Testis (tissue), 3 donors: ENCODE data around the gene INPP4A. TPM values are rescaled to one million over a fixed set of nuclear protein-coding genes. Genes with fewer than 3 reads are reported as not detected.

Experiments used
- DNase-seq: peaks from one replicate; pipeline ENCODE4 v3.0.0-alpha.2; 2019
- H3K27ac ChIP-seq, 2 donors: fragments of 200-600 bp; sonication (generic); one replicate each; pipeline ENCODE4 v1.5.1; 2019
- H3K27me3 ChIP-seq: fragments of 200-600 bp; sonication (generic); one replicate; pipeline ENCODE4 v1.5.1; 2019
- H3K36me3 ChIP-seq: fragments of 200-600 bp; sonication (generic); one replicate; pipeline ENCODE4 v1.5.1; 2017; ENCODE audit warnings: low read depth; ENCODE audit errors: missing control alignments
- H3K4me1 ChIP-seq: fragments of 200-600 bp; sonication (generic); one replicate; pipeline ENCODE4 v1.5.1; 2019
- H3K4me3 ChIP-seq, 2 donors: fragments of 200-600 bp; sonication (generic); one replicate each; pipeline ENCODE4 v1.5.1; 2017 to 2019
- H3K9me3 ChIP-seq: fragments of 200-600 bp; sonication (generic); one replicate; pipeline ENCODE4 v1.5.1; 2017
- POLR2A ChIP-seq: fragments of 450-650 bp; IDR thresholded peaks from one replicate; pipeline ENCODE4 v1.6.1; 2017; ENCODE audit warnings: antibody characterized with exemption, mild to moderate bottlenecking, moderate library complexity
- WGBS, 2 donors: methylation state at CpG; one replicate each; pipeline ENCODE4 v1.1.5; 2018; 5-methylcytosine and 5-hydroxymethylcytosine counted together
- intact Hi-C: fragments of 100-400 bp; cut with DNase I; formaldehyde crosslinking; loops from one replicate; pipeline ENCODE4 v1.15.1; 2023; ENCODE audit warnings: low total_unique reads
- polyA plus RNA-seq: library from polyadenylated mRNA; stranded (reverse); fragments of 350-450 nt; fragmentation: Illumina TruSeq; extraction: RNeasy Lipid Tissue Mini Kit (QIAGEN cat#74804); gene quantifications from one replicate; pipeline ENCODE4 v1.2.3, GENCODE V29; 2014; ENCODE audit warnings: low read depth, low replicate concordance; ENCODE audit not compliant: insufficient read depth
- total RNA-seq, 2 donors: library from RNA; depleted of rRNA; stranded (reverse); fragments of >200 nt; gene quantifications; one replicate each; pipeline ENCODE4 v1.2.3, GENCODE V29; 2016
- TF ChIP-seq, protein P1 (sequence below), 3 experiments: fragments of 450-650 bp in 2 of 3; fragments of 200-600 bp in 1 of 3; sonication (generic) in 1 of 3; IDR thresholded peaks; one replicate each; pipeline ENCODE4 v1.5.1; 2016 to 2019; ENCODE audit warnings: antibody characterized with exemption in 3 of 3, mild to moderate bottlenecking in 2 of 3, moderate library complexity in 1 of 3

The INPP4A gene
- total and polyA plus RNA-seq, 3 donors from 2014 or later: 13.3 to 42.9 (median 35.6) TPM

DNA sequence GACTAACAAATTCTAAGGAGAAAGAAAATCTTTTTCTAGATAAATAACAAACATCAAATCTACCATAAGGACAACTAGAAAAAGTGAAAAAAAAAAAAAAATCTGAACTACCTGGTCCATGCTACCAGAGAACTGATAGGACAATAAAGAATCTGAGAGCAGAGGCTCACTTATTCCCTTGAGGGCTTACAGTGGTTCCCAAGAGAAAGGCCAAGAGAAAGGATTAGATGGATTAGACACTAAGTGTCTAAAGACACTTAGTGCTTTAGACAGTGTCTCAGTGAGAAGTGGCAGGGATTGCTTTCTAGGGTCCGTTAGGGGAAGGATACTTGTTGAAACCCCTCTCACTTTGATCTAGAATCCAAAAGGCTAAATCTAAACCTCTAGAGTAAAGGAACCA lies 85.5 kb downstream of the INPP4A start:
- H3K36me3 ChIP-seq: no peaks in the 10 kb centered on the region

DNA sequence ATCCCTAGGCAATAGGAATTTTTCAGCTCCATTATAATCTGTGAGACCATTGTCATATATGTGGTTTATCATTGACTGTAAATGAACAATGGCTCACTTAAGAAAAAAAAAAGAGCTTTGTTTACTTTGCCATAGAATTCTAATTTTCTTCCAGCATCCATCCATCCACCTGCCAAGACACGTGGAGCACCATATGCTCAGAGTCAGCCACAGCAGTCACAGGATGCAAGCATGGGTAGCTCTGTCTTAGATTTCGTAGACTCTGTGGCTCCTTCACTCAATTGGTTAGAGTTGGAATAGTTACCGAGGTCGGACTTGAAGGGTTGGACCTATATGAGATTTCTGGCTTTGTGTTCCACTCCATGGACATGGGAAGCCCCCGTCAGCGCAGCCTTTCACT lies 88.1 kb downstream of the INPP4A start:
- H3K9me3 ChIP-seq: no peaks in the 10 kb centered on the region
- no peaks in the 10 kb centered on the region for H3K4me1 ChIP-seq
- H3K36me3 ChIP-seq: no peaks in the 10 kb centered on the region
- no peak overlapping the region for H3K4me3 ChIP-seq
- no peak for TF ChIP-seq POLR2A
- TF ChIP-seq, protein P1, sequence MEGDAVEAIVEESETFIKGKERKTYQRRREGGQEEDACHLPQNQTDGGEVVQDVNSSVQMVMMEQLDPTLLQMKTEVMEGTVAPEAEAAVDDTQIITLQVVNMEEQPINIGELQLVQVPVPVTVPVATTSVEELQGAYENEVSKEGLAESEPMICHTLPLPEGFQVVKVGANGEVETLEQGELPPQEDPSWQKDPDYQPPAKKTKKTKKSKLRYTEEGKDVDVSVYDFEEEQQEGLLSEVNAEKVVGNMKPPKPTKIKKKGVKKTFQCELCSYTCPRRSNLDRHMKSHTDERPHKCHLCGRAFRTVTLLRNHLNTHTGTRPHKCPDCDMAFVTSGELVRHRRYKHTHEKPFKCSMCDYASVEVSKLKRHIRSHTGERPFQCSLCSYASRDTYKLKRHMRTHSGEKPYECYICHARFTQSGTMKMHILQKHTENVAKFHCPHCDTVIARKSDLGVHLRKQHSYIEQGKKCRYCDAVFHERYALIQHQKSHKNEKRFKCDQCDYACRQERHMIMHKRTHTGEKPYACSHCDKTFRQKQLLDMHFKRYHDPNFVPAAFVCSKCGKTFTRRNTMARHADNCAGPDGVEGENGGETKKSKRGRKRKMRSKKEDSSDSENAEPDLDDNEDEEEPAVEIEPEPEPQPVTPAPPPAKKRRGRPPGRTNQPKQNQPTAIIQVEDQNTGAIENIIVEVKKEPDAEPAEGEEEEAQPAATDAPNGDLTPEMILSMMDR (IDR thresholded peaks at IDR 0.05): no peak
- intact Hi-C loops: no loop called here
- 86 to 98% methylated on average over 6 of the region's 6 CpGs for WGBS, 2 donors
- H3K27me3 ChIP-seq: no peaks in the 10 kb centered on the region
- DNase-seq: no peak
- no peak overlapping the region for H3K27ac ChIP-seq

More for the DNA sequence above, 85.5 kb downstream of the INPP4A start:
- DNase-seq: no peak
- Histone ChIP-seq H3K4me1 (no peaks in the 10 kb centered on the region), H3K27ac (no peak overlapping the region), H3K9me3 (no peaks in the 10 kb centered on the region), H3K27me3 (no peaks in the 10 kb centered on the region), H3K4me3 (no peak overlapping the region)
- 89 to 95% methylated on average over 1 of the region's 1 CpG for WGBS, 2 donors
- intact Hi-C loops: no loop called here
- TF ChIP-seq POLR2A: no peak
- TF ChIP-seq, protein P1 (IDR thresholded peaks at IDR 0.05): no peak

DNA sequence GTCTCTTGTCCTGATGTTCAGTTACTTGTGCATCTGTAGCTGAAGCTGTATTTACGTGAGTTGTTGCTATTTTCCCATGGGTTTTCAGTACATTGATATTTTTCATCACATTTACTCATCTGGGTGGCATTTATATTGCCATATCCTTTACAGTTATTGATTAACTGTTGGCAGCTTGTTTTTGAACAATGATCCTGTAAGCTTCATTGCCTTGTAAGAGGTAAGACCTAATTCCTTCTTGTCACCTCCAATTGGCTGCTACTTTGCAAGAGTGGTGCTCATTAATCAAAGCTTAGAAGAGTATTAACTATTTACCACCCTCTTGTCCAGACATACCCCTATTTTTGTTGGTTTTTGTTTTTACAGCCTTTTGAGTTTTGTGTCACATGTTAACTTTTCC lies 88.9 kb downstream of the INPP4A start:
- TF ChIP-seq, protein P1 (IDR thresholded peaks at IDR 0.05): no peak
- TF ChIP-seq POLR2A: no peak
- H3K27ac ChIP-seq: no peak overlapping the region
- DNase-seq: no peak
- H3K9me3 ChIP-seq: no peaks in the 10 kb centered on the region
- no peaks in the 10 kb centered on the region for H3K27me3 ChIP-seq
- 86 to 100% methylated on average over 1 of the region's 1 CpG for WGBS, 2 donors
- H3K36me3 ChIP-seq: no peaks in the 10 kb centered on the region
- intact Hi-C loops: no loop called here
- no peak overlapping the region for H3K4me3 ChIP-seq
- H3K4me1 ChIP-seq: no peaks in the 10 kb centered on the region

DNA sequence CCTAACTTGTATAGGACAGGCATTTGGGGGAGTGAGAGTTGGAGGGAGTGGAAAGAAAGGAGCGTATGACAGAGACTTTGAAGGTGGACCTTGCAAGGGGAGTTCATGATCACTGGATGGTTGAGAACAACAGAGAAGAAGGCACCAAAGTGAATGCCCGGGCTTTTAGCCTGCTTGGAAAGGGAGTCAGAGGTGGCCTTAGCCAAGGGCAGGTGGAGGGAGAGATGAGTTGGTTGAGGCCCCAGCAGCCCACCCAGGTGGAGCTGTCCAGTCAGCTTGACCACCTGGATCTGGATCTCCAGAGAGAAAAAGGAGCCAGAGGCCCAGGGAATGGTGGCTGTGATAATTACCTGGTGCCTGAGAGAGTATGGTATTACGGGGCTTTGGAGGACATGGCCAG lies 90.1 kb downstream of the INPP4A start:
- TF ChIP-seq, protein P1 (IDR thresholded peaks at IDR 0.05): no peak
- no peak for TF ChIP-seq POLR2A
- no peak overlapping the region for H3K27ac ChIP-seq
- DNase-seq: no peak
- 83 to 86% methylated on average over 3 of the region's 3 CpGs for WGBS, 2 donors
- intact Hi-C loops: no loop called here
- H3K4me3 ChIP-seq: no peak overlapping the region
- no peaks in the 10 kb centered on the region for H3K9me3 ChIP-seq
- no peaks in the 10 kb centered on the region for H3K27me3 ChIP-seq
- H3K36me3 ChIP-seq: no peaks in the 10 kb centered on the region
- H3K4me1 ChIP-seq: no peaks in the 10 kb centered on the region

DNA sequence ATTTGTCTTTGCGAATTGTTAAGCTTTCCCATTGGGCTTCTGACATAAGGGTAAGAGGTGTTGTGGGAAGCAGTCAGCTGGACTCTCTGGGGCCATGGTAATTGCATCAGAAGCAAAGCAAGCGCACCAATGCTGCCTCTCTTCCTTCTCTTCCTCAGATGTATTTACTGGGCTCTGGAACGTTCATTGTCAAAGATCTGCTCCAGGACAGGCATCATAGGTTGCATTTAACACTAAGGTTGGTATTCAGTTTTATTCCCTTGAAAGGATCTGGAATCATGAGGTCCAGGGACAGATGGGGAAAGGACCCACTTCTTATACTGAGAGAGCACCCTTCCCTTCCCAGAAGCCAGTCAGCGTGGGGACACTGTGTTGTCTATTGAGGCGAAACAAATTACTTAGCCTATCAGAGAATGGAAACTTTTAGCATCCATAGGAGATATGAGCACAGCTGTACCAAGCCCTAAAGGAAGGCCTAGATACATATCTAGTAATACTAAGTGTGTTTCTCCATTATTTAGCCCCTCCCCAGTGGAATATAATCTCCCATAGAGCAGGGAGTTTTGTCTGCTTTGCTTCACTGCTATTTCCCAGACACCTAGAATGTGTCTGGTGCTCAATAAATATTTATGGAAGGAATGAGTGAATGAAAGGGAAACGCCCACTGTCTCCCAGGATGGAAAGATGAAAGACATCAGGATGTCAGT lies 91.5 kb downstream of the INPP4A start:
- Histone ChIP-seq H3K9me3 (no peaks in the 10 kb centered on the region), H3K27ac (no peak overlapping the region), H3K36me3 (no peaks in the 10 kb centered on the region), H3K4me3 (no peak overlapping the region), H3K27me3 (no peaks in the 10 kb centered on the region), H3K4me1 (no peaks in the 10 kb centered on the region)
- no peak for DNase-seq
- TF ChIP-seq POLR2A: no peak
- TF ChIP-seq, protein P1 (IDR thresholded peaks at IDR 0.05): no peak
- 92 to 95% methylated on average over 6 of the region's 6 CpGs for WGBS, 2 donors
- intact Hi-C loops: no loop called here
